GM19324 (cell line): Measurements from ENCODE around the gene MORN1.

ENCODE experiments used
- ATAC-seq: cut with Tn5 transposase; IDR thresholded peaks from one replicate; pipeline ENCODE4 v1.9.1; 2021; ENCODE audit warnings: mild to moderate bottlenecking, moderate library complexity; ENCODE audit not compliant: unreplicated experiment, low FRiP score

MORN1 gene

DNA sequence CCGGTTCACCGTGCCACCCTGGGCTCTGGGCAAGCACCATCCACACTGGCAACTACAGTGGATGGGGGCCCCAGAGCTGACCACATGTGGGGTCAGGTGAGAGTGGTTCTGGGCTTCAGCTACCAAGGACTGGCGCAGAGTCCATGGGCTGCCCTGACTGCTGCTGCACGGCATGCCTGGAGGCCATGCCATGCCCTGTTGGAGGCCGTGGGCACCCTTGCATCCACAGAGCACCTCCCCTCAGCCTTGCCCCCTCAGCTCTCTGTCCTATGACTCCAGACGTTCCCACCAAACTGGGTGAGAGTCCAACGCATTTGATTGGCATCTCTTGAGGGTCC, 15.5 kb downstream of the MORN1 start:
- no peak for ATAC-seq

DNA sequence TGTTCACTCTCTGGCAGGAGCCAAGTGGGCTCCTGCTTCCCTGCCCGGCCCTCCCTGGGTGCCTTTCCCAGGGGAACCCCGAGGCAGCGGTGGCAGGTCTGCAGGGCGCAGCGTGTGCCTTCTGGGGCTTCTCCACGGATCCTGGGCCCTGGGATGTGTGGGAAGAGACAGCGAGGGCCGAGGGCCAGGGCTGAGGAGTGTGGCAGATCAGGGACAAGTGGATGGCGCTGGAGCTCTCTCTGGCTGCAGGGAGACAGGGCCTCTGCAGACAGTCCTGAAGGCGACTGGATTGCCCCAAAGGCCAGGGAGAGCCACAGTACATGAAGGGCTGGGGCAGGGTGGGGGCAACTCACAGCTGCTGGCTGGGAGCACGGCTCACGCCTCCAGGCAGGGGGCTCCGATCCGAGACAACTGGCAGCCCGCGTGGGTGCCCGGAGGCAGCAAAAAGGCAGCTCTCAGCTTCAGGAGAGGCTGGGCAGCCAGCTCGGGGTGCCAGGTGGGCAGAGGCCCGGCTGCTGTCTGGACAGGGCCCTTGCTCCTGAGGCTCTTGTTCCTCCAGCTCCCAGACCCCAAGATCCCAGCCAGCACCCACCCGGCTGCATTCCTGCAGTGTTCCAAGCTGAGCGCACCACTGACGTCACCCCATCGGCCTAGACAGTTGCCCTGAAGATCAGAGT, 16.0 kb downstream of the MORN1 start:
- no peak for ATAC-seq

DNA sequence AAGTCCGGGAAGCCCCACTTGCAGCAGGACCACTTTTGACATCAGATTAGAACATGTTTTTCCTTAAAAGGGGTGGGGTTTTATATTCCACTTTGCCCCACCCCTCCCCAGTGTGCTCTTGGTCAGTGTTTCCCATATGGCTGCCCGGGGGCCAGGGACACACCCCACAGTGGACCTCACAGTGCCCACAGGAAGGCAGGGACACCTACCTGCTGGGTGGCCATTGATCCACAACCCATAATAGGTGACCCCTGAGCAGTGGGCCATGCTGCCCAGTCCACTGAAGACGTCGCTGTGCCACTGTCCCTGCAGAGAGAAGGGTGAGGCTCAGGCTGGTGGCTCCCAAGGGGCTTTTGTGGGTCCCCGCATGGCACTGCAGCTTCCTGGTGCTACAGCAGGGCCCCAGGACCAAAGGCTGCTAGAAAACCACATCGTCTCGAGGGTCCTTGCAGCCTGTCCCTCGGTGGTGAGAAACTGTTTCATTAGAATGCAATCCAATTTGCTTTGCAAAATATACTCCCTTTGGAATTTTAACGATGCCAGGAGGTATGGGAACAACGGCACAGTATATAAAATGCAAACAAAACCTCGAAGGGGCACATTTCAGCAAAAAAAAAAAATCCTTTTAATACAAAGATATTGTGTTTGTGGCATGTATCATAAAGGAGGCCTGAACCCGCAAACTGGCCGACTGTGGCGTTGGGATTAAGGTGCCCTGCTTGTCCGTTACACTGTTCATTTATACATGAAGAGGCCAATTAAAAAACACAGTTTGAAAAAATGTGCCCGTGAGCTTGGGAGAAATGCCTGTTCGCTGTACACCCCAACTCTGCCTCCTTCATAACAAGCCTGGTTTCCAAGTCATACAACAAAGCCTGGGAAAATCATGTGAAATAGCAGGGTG, 16.9 kb downstream of the MORN1 start:
- ATAC-seq = no peak

DNA sequence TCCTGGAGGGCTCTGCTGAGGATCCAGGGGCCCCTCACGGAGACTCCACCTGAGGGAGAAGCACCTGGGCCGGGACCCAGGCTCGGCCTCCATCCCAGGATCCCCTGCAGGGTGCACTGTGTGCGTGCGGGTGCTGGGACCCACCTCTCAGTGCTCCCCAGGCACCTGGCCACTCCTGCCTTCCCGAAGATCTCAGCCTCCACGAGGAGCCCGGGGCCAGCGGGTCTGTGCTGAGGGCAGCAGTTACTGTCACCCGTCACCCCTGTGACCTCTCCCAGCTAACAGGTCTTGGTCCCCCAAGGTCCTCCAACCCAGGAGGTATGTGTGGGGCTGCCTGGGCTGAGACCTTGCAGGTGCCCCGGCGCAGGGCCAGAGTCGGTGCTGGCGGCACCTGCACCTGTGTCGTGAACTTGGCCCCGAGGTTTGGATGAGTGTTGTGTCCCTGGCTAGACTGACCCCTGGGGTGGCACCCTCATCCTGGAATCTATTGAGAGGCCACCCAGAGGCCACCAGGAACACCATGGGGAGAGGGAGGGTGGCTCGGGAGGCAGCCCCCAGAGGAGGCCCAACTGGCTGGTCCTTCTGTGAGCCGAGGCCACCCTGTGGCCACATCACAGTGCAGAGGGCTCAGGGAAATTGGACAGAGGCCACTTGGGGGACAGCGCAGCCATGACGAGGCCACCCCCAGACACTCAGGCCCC, 17.7 kb downstream of the MORN1 start:
- no peak for ATAC-seq

DNA sequence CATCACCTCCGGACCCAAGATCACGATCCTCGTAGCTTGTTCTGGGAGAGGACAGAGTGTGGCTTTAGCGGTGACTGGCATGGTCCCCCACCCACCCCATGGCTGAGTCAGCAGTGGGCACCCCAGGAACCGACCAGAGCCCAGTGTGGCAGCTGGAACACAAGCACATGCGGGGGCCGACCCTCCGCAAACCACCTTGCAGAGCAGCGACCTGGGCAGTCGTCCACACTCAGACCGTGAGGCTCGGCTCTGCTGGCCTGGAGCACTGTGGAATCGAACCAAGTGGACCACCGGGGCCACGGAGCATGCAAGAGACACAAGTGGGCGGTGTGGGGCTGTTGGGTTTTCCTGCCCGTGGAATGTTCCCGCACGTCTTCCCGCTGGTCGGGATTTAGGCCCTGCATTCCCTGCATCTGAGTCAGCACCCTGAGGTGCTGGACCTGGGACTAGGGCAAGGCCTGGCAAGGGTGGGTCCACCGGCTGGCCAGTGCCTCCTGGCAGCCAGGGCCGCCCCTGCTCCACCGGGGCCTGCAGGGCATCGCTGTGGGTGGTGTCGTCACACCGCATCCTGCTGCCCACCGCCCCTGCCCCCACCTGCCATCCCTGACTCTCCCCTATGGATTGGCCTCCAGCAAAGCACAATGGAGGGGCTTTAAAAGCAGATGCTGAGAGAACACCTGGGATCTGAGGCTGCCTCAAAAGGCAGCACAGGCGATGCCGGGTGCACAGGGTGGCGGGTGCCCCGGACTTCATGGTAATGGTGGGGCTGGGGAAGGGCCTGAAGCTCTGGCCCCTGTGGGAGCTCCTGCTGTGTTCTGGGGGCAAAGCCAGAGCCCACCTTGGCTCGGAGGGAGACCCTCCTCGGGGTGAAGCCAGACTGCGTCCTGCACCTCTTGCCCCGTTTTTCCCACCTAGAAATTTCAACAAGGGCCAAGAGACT, 18.5 kb downstream of the MORN1 start:
- ATAC-seq = no peak

DNA sequence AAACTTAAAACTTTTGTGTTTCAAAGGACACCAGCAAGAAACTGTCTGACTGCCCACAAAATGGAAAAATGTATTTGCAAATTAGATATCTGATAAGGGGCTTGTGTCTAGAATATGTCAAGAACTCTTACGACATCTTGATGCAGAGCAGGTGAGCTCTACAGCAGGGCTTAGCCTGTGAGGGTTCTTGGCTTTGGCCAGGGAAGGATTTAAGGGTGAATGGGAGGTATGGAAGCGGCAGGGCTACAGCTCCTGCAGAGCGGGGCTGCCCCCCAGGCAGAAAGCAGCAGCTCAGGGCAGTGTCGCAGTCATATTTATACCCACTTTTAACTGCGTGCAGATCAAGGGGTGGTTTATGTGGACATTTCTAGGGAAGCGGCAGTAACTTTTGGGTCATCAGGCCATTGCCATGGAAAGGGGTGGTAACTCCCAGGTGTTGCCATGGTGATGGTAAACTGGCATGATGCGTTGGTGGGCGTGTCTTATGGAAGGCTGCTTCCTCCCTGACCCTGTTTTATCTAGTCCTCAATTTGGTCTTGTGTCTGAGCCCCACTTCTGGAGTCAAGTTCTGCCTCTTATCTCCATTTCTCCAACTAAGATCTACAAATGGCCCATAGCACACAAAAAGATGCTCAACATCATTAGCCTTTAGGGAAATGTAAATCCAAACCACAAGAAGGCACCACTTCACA, 23.2 kb downstream of the MORN1 start:
- no peak for ATAC-seq

DNA sequence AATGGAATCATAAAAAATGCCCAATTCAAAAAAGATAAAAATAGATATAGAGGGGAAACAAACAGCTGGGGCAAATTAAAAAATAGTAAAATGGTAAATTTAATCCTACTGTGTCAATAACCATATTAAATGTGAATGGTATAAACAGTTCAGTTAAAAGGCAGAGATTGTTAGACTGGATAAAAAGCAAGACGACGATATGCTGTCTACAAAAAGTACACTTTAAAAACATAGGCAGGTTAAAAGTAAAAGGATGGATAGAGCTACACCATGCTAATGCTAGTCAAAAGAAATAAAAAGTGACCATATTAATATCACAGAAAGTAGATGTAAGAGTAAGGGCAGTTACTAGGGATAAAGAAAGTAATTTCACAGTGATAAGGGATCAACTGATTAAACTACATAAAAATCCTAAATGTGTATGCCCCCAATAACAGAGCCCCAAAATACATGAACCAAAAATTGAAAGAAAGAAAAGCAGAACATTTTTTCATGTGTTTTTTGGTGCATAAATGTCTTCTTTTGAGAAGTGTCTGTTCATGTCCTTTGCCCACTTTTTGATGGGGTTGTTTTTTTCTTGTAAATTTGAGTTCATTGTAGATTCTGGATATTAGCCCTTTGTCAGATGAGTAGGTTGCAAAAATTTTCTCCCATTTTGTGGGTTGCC, 27.4 kb downstream of the MORN1 start:
- ATAC-seq = no peak

DNA sequence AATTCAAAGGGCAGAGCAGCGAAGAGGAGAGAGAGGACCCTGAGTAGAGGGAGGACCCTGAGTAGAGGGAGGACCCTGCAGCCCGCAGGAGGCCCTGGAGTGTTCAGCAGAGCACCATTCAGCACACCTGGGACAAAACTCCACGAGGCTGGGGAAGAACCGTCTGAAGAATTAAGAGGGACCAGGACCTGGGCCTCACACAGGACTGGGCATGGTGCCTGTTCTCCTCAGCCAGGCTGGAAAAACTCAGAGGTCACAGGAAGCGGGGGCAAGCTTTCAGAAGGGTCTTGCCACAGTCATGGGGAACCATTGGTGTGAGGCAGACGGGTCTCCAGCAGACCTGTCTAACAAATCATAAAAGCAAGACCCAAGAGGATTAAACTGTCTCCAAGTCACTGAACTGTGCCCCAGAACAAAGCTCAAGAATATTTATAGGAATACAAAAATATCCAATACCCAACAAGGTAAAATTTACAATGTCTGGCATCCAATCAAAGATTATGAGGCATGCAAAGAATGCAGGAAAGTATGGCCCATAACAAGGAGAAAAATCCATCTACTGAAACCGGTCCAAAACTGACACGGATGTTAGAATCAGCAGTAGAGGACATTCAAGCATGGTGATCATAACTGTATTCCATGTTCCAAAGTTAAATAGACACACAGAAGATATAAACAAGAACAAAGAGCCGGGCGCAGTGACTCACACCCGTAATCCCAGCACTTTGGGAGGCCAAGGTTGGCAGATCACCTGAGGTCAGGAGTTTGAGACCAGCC, 30.6 kb downstream of the MORN1 start:
- ATAC-seq = no peak

DNA sequence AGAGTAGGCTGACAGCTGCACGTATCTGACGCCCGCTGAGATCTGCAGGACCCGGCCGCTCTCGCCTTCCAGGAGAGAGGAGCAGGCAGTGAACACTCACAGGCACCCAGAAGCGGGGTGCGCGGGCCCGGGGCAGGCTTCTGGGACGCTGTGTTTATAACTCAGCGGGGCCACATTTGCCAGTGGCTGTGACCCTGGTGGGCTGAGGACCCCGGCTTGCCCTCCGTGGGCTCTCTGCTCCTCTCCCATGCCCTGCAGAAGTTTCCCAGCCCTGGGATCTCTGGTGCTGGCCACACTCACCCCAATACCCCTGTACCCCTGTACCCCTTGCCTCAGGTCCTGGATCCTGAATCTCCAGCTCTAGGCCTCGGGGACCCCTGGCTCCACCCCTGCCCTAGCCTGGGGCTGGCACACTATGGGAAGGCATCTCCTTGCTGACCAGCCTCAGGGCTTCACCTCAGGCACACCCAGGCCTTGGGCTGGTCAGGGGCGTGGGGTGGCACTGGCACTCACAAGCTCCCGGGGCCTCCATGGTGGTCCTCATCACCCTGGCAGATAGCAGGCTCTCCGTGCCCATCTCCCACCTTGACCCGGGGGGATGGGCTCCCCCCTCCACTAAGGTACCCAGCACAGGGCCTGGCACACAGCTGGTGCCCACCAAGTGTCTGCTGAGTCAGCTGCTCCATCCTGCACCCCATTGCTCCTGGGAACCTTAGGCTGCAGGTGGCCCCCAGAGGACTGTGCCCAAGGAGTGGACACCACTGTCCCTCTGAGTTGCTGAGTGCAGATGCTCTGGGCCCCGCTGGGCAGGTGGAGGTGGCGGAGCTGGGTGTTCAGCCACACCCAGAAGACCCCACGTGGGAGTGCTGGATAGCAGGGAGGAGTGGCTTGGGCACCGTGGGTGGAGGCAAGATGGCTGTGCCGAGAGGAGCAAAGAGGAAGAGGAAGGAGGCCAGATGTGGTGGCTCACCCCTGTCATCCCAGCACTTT, 32.4 kb downstream of the MORN1 start:
- no peak for ATAC-seq

DNA sequence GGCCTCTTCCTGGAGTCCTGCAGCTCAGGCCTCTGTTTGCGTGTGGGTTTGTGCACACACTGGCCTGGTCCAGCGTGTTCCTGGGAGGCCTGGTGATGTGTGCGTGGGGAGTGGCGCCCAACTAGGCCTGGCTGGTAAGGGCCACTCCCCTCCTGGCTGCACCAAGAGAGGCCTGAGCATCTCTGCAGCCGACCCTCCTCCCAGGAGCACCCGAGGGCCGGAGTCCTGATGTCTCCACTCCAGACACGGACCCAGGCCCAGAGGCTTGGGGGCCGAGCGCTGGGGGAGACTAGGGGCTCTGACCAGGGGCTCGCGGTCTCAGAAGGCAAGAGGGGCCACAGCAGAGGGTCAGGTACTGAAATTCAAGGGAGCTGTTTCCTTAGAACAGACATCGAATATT, 33.3 kb downstream of the MORN1 start:
- no peak for ATAC-seq

DNA sequence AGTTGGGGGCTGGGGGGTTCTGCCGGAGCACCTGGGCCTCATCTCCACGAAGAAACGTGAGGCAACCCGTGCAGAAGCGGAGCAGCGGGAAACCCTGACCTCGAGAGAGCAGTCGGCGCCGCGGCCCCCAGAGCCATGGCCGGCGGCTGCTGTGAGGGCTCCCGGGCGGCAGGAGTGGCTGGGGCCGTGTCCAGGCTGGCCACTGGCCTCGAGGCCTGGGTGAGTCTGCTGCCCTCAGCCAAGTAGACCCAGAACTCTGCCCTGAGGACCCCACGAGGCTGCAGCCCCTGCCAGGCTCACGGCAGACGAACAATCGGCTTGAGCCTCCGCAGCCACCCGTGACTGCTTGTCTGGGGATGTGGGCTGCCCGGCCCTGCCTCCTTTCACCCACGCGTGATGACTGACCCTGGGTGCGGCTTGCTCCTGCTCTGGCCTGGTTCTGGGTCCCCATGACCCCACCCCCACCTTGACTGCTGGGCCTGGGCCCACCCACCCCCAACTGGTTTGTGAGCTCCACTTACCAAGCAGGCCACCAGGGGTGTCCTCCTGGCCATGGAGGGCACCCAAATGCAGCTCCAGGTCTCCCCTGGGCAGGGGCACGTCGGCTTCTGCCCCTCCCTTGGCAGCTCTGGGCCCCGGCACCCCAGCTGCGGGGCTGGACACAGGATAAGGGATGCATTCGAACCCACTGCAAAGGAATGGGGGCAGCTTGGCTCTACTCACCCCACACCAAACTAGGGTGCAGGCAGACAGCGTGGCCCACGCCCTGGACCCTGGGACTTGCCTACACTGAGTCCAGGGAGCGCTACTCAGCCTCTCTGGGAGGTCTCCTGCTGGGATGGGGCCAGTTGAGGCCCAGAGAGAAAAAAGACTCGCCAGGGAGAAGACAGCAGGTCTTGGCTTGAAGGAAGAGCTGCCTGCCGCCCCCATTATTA, 34.2 kb downstream of the MORN1 start:
- no peak for ATAC-seq

DNA sequence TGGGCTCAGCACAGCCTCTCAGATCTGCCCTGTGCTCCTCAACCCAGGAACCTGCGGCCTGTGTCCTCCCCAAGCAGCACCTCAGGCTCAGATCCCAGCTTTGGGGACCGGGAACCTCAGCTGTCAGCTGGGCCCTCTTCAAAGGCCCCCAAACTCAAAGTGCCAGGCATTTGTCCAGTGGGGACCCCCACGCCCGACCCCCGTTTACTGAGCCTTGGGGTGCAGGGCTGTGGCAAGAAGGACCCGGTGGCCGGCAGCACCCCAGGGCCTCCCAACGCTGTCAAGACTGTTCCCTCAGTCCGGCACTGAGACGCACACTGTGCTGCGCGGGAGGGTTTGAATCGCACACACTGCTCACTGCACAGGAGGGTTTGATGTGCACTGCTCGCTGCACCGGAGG, 35.0 kb downstream of the MORN1 start:
- ATAC-seq = no peak

DNA sequence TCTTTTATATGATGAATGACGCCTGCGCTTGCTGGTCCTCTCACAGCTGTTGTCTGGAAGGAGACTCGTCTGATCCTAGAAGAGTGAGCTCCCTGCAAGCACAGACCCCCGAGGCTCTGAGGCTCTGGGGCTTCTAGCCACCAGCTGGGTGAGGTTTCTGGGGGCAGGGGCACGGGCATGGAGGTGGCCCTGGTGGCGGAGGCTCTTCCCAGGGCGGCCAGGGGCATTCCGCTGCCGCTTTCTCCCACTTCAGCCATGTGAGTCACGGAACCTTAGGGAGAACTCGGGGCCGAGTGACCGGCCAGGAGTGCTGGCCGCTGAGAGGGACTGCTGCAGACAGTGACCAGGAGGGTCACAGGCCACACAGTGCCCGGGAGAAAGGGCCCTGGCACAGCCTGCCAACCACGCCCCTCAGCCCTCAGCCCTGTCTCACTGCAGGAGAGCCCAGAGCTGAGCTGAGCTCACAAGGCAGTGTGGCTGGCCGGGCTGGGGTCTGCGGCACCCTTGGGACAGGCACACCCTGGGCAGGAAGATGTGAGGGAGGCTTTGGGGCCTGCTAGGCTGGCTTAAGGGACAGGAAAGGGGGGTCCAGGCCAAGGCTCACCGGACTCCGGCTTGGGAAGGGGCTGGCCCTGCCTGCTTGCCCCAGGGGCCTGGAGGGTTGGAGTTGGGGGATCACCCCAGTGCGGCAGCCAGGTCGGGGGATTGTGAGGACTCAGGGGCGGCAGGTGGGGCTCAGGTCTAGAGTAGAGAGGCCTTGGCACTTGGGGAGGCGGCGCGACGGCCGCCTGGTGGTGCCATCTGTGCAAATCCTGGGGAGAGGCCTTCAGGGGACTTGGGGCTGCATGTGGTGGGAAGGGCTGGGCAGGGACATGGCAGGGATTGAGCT, 35.7 kb downstream of the MORN1 start:
- ATAC-seq = no peak

DNA sequence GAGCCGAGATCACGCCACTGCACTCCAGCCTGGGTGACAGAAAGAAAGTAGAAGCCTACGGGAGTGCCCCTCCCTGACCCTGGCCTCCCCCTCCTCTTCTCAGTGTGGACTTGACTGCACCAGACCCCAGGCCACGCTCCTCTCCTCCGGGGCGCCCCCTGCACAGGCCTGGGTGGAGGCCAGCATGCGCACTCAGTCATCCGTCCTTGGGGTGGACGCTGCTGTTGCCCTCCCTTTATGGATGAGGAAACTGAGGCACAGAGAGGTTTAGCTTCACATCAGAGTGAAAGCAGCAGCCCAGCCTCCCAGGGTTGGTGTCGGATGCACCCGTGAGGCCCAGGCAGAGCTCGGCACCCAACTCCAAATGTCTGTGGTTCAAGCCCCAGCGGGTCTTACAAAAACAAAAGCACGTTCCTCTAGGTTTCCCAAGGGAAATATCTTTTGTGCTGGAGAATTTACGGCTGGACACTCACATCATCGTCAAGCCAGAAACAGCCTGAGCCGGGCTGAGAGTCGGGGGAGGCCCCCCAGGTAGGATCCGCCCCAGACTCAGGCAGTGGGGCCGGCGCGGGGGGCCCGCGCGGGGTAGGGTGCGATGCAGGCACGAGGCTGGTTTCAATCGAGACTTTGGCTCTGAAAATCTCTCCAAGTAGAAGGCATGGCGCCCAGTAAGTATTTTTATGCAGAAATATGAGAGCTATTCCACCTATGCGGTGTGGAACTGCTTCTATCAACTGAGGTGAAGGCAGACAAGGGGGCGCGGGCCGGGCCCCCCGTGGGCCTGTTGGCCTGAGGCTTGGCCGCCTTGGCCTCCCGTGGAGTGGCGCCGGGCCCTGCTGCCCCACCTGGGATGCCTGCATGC, 36.6 kb downstream of the MORN1 start:
- ATAC-seq = no peak
